ENCODE data around the gene LTBP3. TPM values are rescaled to one million over a fixed set of nuclear protein-coding genes. Genes with fewer than 3 reads are reported as not detected.

LTBP3 gene
- total and polyA plus RNA-seq, 2 of the 13 experiments (the other 11 are each of a cell fraction or from before 2014, with no cell fraction given) = 12.2 to 68.1 TPM

GRCh38 chr11:65546217-65546958 is 11.8 kb downstream of the LTBP3 start (continued):
- no peak for TF ChIP-seq ZSCAN29 (CRISPR knock-in tag; conservative IDR thresholded peaks at IDR 0.05)
- TF ChIP-seq PHF8 (CRISPR knock-in tag; IDR thresholded peaks at IDR 0.05) = peak; percentile 60
- no peak for TF ChIP-seq MXD4 (CRISPR knock-in tag; IDR thresholded peaks at IDR 0.05)
- no peak for TF ChIP-seq HHEX (CRISPR knock-in tag; IDR thresholded peaks at IDR 0.05)
- peak; percentile 50; the same call in 1 of the 2 replicates for TF ChIP-seq POLR2AphosphoS5 (IDR thresholded peaks at IDR 0.05; ENCODE audit: low read depth, low read length)
- TF ChIP-seq ZMYM3 (CRISPR knock-in tag; IDR thresholded peaks at IDR 0.05) = no peak
- TF ChIP-seq DNMT3B (CRISPR knock-in tag; conservative IDR thresholded peaks at IDR 0.05) = no peak
- TF ChIP-seq NR2F6 (IDR thresholded peaks at IDR 0.05) = no peak
- peak; percentile 75 for TF ChIP-seq NR2F6 (CRISPR knock-in tag; IDR thresholded peaks at IDR 0.05)
- no peak for TF ChIP-seq THAP9 (CRISPR knock-in tag; IDR thresholded peaks at IDR 0.05; ENCODE audit: borderline replicate concordance)
- peak; percentile 90 for TF ChIP-seq ETV5 (CRISPR knock-in tag; IDR thresholded peaks at IDR 0.05; ENCODE audit: borderline replicate concordance)
- TF ChIP-seq SETDB1 (CRISPR knock-in tag; IDR thresholded peaks at IDR 0.05; ENCODE audit: borderline replicate concordance) = no peak
- no peak for TF ChIP-seq AFF4 (CRISPR knock-in tag; IDR thresholded peaks at IDR 0.05)
- peak; percentile 55; the same call in 1 of the 2 replicates for TF ChIP-seq ZNF639 (CRISPR knock-in tag; conservative IDR thresholded peaks at IDR 0.05)
- peak; percentile 29; the same call in 1 of the 2 replicates for TF ChIP-seq SPEN (CRISPR knock-in tag; IDR thresholded peaks at IDR 0.05; ENCODE audit: low read depth)
- TF ChIP-seq PITX1 (CRISPR knock-in tag; IDR thresholded peaks at IDR 0.05) = 0 out of 2 replicates have a peak, but pooled peaks have one; percentile 30
- TF ChIP-seq IKZF1 (IDR thresholded peaks at IDR 0.05) = no peak
- no peak for TF ChIP-seq SRY (CRISPR knock-in tag; IDR thresholded peaks at IDR 0.05)
- TF ChIP-seq BRCA1 (CRISPR knock-in tag; IDR thresholded peaks at IDR 0.05) = no peak
- no peak for TF ChIP-seq CBX5 (CRISPR knock-in tag; IDR thresholded peaks at IDR 0.05; ENCODE audit: borderline replicate concordance)
- TF ChIP-seq ZBTB7B (CRISPR knock-in tag; IDR thresholded peaks at IDR 0.05) = peak; percentile 35; the same call in 1 of the 2 replicates
